ENCODE measurements around the gene CRTC1. TPM values are rescaled to one million over a fixed set of nuclear protein-coding genes. Genes with fewer than 3 reads are reported as not detected.
A peak's percentile ranks its signal among the peaks of the same experiment; 100 is the strongest.

The CRTC1 gene
- total and polyA plus RNA-seq, 2 of the 13 experiments (the other 11 are each of a cell fraction or from before 2014, with no cell fraction given): 2.0 to 2.7 TPM

GRCh38 chr19:18778076-18778389 is 94.6 kb downstream of the CRTC1 start:
- ChIA-PET CTCF (ENCODE audit: low intra/inter-chr PET ratio, low total read pairs) (no interaction called here), POLR2A (no interaction called here)
- no peak for FAIRE-seq
- in situ Hi-C loops (cut with HindIII; ENCODE audit: extremely low pct_ligation_motif_present, low pct_unique_long_range_greater_than_20kb) (no loop called here), intact Hi-C loops (cut with micrococcal nuclease; ENCODE audit: unreplicated experiment) (no loop called here)
- ATAC-seq: no peak
- BruUV-seq (replicated peaks): no TSS peak
- H3K9ac ChIP-seq (ENCODE audit: insufficient read depth, low read depth, low read length): no peak overlapping the region
- no peaks in the 10 kb centered on the region for H3K9me3 ChIP-seq (ENCODE audit: low read length)
- no peak overlapping the region for H3K27ac ChIP-seq (ENCODE audit: extremely low read length, insufficient read depth, low read length)
- peaks cover 1 to 8% of the 10 kb centered on the region in 2 experiments; a peak in 1 of 5 replicates for H3K27me3 ChIP-seq (ENCODE audit: control insufficient read depth in 1 of 2, insufficient read depth in 2 of 2, low read length in 2 of 2)
- H3K36me3 ChIP-seq (replicated peaks in 1 of 2; ENCODE audit: control insufficient read depth in 1 of 2, insufficient read depth in 2 of 2, low read length in 2 of 2): no peaks in the 10 kb centered on the region
- H3K4me1 ChIP-seq (ENCODE audit: insufficient read depth, low read length): peaks cover 34% of the 10 kb centered on the region
- H3K79me2 ChIP-seq (ENCODE audit: insufficient read depth, low read length): no peaks in the 10 kb centered on the region
- 93% methylated on average over 2 of the region's 11 CpGs for WGBS (ENCODE audit: low lambda C conversion rate)
- H4K20me1 ChIP-seq (ENCODE audit: insufficient read depth, low read length): no peaks in the 10 kb centered on the region
- H3K4me2 ChIP-seq (ENCODE audit: low read depth, low read length): no peak overlapping the region
- H2AFZ ChIP-seq (ENCODE audit: low read length): no peak overlapping the region
- no peak for DNase-seq (ENCODE audit: low spot score)
- no peak overlapping the region for H3K4me3 ChIP-seq (replicated peaks in 1 of 3; ENCODE audit: insufficient read depth in 1 of 3, low read depth in 2 of 3, low read length in 3 of 3)
- peak; percentile 11 for TF ChIP-seq AGO1 (IDR thresholded peaks at IDR 0.05; ENCODE audit: low read depth, low read length, poor library complexity, severe bottlenecking)
- TF ChIP-seq SKIL (CRISPR knock-in tag; IDR thresholded peaks at IDR 0.05; ENCODE audit: borderline replicate concordance): no peak
- TF ChIP-seq POLR2G (IDR thresholded peaks at IDR 0.05; ENCODE audit: low read depth, low read length): peak; percentile 47; the same call in 1 of the 2 replicates
- no peak for TF ChIP-seq ZNF224 (CRISPR knock-in tag; IDR thresholded peaks at IDR 0.05)
- TF ChIP-seq ZKSCAN5 (CRISPR knock-in tag; IDR thresholded peaks at IDR 0.05): no peak
- TF ChIP-seq, protein P1, sequence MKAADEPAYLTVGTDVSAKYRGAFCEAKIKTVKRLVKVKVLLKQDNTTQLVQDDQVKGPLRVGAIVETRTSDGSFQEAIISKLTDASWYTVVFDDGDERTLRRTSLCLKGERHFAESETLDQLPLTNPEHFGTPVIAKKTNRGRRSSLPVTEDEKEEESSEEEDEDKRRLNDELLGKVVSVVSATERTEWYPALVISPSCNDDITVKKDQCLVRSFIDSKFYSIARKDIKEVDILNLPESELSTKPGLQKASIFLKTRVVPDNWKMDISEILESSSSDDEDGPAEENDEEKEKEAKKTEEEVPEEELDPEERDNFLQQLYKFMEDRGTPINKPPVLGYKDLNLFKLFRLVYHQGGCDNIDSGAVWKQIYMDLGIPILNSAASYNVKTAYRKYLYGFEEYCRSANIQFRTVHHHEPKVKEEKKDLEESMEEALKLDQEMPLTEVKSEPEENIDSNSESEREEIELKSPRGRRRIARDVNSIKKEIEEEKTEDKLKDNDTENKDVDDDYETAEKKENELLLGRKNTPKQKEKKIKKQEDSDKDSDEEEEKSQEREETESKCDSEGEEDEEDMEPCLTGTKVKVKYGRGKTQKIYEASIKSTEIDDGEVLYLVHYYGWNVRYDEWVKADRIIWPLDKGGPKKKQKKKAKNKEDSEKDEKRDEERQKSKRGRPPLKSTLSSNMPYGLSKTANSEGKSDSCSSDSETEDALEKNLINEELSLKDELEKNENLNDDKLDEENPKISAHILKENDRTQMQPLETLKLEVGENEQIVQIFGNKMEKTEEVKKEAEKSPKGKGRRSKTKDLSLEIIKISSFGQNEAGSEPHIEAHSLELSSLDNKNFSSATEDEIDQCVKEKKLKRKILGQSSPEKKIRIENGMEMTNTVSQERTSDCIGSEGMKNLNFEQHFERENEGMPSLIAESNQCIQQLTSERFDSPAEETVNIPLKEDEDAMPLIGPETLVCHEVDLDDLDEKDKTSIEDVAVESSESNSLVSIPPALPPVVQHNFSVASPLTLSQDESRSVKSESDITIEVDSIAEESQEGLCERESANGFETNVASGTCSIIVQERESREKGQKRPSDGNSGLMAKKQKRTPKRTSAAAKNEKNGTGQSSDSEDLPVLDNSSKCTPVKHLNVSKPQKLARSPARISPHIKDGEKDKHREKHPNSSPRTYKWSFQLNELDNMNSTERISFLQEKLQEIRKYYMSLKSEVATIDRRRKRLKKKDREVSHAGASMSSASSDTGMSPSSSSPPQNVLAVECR (CRISPR knock-in tag; IDR thresholded peaks at IDR 0.05; ENCODE audit: borderline replicate concordance): no peak
- no peak for TF ChIP-seq KDM6A (CRISPR knock-in tag; IDR thresholded peaks at IDR 0.05; ENCODE audit: low read depth)
- TF ChIP-seq ZNF839 (CRISPR knock-in tag; IDR thresholded peaks at IDR 0.05; ENCODE audit: borderline replicate concordance): no peak
- TF ChIP-seq, protein P2, sequence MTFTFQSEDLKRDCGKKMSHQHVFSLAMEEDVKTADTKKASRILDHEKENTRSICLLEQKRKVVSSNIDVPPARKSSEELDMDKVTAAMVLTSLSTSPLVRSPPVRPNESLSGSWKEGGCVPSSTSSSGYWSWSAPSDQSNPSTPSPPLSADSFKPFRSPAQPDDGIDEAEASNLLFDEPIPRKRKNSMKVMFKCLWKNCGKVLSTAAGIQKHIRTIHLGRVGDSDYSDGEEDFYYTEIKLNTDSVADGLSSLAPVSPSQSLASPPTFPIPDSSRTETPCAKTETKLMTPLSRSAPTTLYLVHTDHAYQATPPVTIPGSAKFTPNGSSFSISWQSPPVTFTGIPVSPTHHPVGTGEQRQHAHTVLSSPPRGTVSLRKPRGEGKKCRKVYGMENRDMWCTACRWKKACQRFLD (CRISPR knock-in tag; IDR thresholded peaks at IDR 0.05; ENCODE audit: borderline replicate concordance): no peak
- no peak for TF ChIP-seq NPAS2 (CRISPR knock-in tag; IDR thresholded peaks at IDR 0.05; ENCODE audit: borderline replicate concordance)
- no peak for TF ChIP-seq KAT7 (CRISPR knock-in tag; IDR thresholded peaks at IDR 0.05; ENCODE audit: borderline replicate concordance)
- no peak for TF ChIP-seq CEBPB (IDR thresholded peaks at IDR 0.05; ENCODE audit: borderline replicate concordance, low read depth, low read length)
- TF ChIP-seq TFAP4 (IDR thresholded peaks at IDR 0.05; ENCODE audit: borderline replicate concordance, low read depth): no peak

Data from HepG2 (cell line).